ENCODE measurements around the gene UBAP2.

UBAP2 gene

GRCh38 chr9:33908114-33908513 is 140.6 kb downstream of the UBAP2 start:
- DNase-seq (ENCODE audit: low spot score): no peak
- ChIA-PET CTCF (interaction anchor here (0.8 kb wide), 1 partner anchor 684 kb away, joined by 3 read pairs; no protein-coding TSS in a partner anchor), POLR2A (ENCODE audit: low non-redundant PET) (no interaction called here)
- no peak overlapping the region for H3K27ac ChIP-seq
- TF ChIP-seq CTCF (conservative IDR thresholded peaks at IDR 0.05; ENCODE audit: low read depth): no peak

- no peak for DNase-seq (ENCODE audit: low spot score)
- ChIA-PET CTCF (no interaction called here), POLR2A (ENCODE audit: low non-redundant PET) (no interaction called here)
- TF ChIP-seq CTCF (conservative IDR thresholded peaks at IDR 0.05; ENCODE audit: low read depth): no peak
- H3K27ac ChIP-seq: no peak overlapping the region
Observed at GRCh38 chr9:33907347-33907746, 141.3 kb downstream of the UBAP2 start.

- POLR2A ChIA-PET (ENCODE audit: low non-redundant PET): no interaction called here
- H3K27ac ChIP-seq: no peak overlapping the region
- no peak for TF ChIP-seq CTCF (conservative IDR thresholded peaks at IDR 0.05; ENCODE audit: low read depth)
- DNase-seq (ENCODE audit: low spot score): no peak
- CTCF ChIA-PET: no interaction called here
Observed at GRCh38 chr9:33906769-33907168, 141.9 kb downstream of the UBAP2 start.

GRCh38 chr9:33905137-33905536 is 143.6 kb downstream of the UBAP2 start:
- ChIA-PET POLR2A (ENCODE audit: low non-redundant PET) (no interaction called here), CTCF (interaction anchor here (0.6 kb wide), 1 partner anchor 677 kb away, joined by 6 read pairs; no protein-coding TSS in a partner anchor)

GRCh38 chr9:33903157-33903780 is 145.4 kb downstream of the UBAP2 start:
- no peak overlapping the region for H3K27ac ChIP-seq
- no peak for DNase-seq (ENCODE audit: low spot score)
- no peak for TF ChIP-seq CTCF (conservative IDR thresholded peaks at IDR 0.05; ENCODE audit: low read depth)
- POLR2A ChIA-PET (ENCODE audit: low non-redundant PET): no interaction called here
- CTCF ChIA-PET: interaction anchor here (0.6 kb wide), 1 partner anchor 51 kb away, joined by 4 read pairs; no protein-coding TSS in a partner anchor

More at GRCh38 chr9:33905137-33905536, 143.6 kb downstream of the UBAP2 start:
- TF ChIP-seq CTCF (conservative IDR thresholded peaks at IDR 0.05; ENCODE audit: low read depth): no peak
- no peak for DNase-seq (ENCODE audit: low spot score)
- no peak overlapping the region for H3K27ac ChIP-seq

- TF ChIP-seq CTCF (conservative IDR thresholded peaks at IDR 0.05; ENCODE audit: low read depth): no peak
- ChIA-PET CTCF (interaction anchor here (0.6 kb wide), 1 partner anchor 53 kb away, joined by 3 read pairs; no protein-coding TSS in a partner anchor), POLR2A (ENCODE audit: low non-redundant PET) (no interaction called here)
- no peak for DNase-seq (ENCODE audit: low spot score)
- H3K27ac ChIP-seq: no peak overlapping the region
Observed at GRCh38 chr9:33894316-33894715, 154.4 kb downstream of the UBAP2 start.

All from RWPE1 (cell line).